CD4-positive, CD25-positive, alpha-beta regulatory T cell (primary cell): Measurements from ENCODE around the gene BLVRB. TPM values are rescaled to one million over a fixed set of nuclear protein-coding genes. Genes with fewer than 3 reads are reported as not detected.
A peak's percentile ranks its signal among the peaks of the same experiment; 100 is the strongest.

Source experiments
- ATAC-seq, 2 donors: fragments of 150-1000 bp; cut with Tn5 transposase; one replicate each; pipeline ENCODE4 v1.10.0; 2021; ENCODE audit warnings: low read depth in 2 of 2, moderate number of reproducible peaks in 2 of 2, moderate library complexity in 1 of 2
- DNase-seq, 3 donors: peaks; one replicate each; pipeline versions ENCODE4 v3.0.0 to v3.0.0-alpha.2; 2012 to 2022; ENCODE audit warnings: mixed read lengths in 1 of 3
- H3K27ac ChIP-seq: one replicate; pipeline ENCODE4 v1.7.0; 2013; ENCODE audit warnings: mild to moderate bottlenecking, low read length; ENCODE audit not compliant: insufficient read depth, poor library complexity, severe bottlenecking
- H3K27me3 ChIP-seq: one replicate; pipeline ENCODE4 v1.7.0; 2013; ENCODE audit warnings: low read length; ENCODE audit not compliant: control insufficient read depth, insufficient read depth
- H3K36me3 ChIP-seq: one replicate; pipeline ENCODE4 v1.7.0; 2013; ENCODE audit warnings: mild to moderate bottlenecking, low read length, moderate library complexity; ENCODE audit not compliant: control insufficient read depth, insufficient read depth
- H3K4me1 ChIP-seq: 2 replicates; pipeline ENCODE4 v1.7.0; 2013; ENCODE audit warnings: mild to moderate bottlenecking, low read length; ENCODE audit not compliant: insufficient read depth, control insufficient read depth, poor library complexity, severe bottlenecking
- H3K4me3 ChIP-seq: one replicate; pipeline ENCODE4 v1.7.0; 2013; ENCODE audit warnings: low read depth, mild to moderate bottlenecking, low read length, moderate library complexity
- H3K9me3 ChIP-seq, 2 experiments: 1 replicate in 1 of 2; 2 replicates in 1 of 2; pipeline ENCODE4 v1.7.0; 2013; ENCODE audit warnings: low read length in 2 of 2, mild to moderate bottlenecking in 1 of 2, moderate library complexity in 1 of 2; ENCODE audit not compliant: control insufficient read depth in 2 of 2
- H3K27ac Mint-ChIP-seq, 3 donors: one replicate each; pipeline ENCODE4 v1.8.0; 2020 to 2022; ENCODE audit warnings: mild to moderate bottlenecking in 3 of 3, mixed read lengths in 3 of 3, moderate library complexity in 2 of 3
- H3K27me3 Mint-ChIP-seq: one replicate; pipeline ENCODE4 v1.8.0; 2022; ENCODE audit warnings: mild to moderate bottlenecking, mixed read lengths
- H3K36me3 Mint-ChIP-seq: one replicate; pipeline ENCODE4 v1.8.0; 2020; ENCODE audit warnings: mixed read lengths
- H3K4me1 Mint-ChIP-seq, 4 donors: one replicate each; pipeline ENCODE4 v1.8.0; 2020 to 2022; ENCODE audit warnings: mixed read lengths in 4 of 4, mild to moderate bottlenecking in 1 of 4
- H3K4me3 Mint-ChIP-seq, 4 donors: one replicate each; pipeline ENCODE4 v1.8.0; 2020 to 2022; ENCODE audit warnings: mild to moderate bottlenecking in 4 of 4, mixed read lengths in 4 of 4, moderate library complexity in 3 of 4
- H3K9me3 Mint-ChIP-seq, 7 donors: one replicate each; pipeline ENCODE4 v1.8.0; 2020 to 2022; ENCODE audit warnings: mixed read lengths in 7 of 7, mild to moderate bottlenecking in 3 of 7, moderate library complexity in 2 of 7
- polyA plus RNA-seq, 4 donors: library from polyadenylated mRNA; unstranded; fragments of 300-500 nt; fragmentation: Illumina TruSeq; gene quantifications; one replicate each; pipeline ENCODE4 v1.2.3, GENCODE V29; 2021
- total RNA-seq: library from RNA; stranded (reverse); gene quantifications from one replicate; pipeline ENCODE4 v1.2.3, GENCODE V29; 2022

The BLVRB gene
- total and polyA plus RNA-seq, 5 donors from 2014 or later = 6.2 to 48.6 (median 22.4) TPM

DNA sequence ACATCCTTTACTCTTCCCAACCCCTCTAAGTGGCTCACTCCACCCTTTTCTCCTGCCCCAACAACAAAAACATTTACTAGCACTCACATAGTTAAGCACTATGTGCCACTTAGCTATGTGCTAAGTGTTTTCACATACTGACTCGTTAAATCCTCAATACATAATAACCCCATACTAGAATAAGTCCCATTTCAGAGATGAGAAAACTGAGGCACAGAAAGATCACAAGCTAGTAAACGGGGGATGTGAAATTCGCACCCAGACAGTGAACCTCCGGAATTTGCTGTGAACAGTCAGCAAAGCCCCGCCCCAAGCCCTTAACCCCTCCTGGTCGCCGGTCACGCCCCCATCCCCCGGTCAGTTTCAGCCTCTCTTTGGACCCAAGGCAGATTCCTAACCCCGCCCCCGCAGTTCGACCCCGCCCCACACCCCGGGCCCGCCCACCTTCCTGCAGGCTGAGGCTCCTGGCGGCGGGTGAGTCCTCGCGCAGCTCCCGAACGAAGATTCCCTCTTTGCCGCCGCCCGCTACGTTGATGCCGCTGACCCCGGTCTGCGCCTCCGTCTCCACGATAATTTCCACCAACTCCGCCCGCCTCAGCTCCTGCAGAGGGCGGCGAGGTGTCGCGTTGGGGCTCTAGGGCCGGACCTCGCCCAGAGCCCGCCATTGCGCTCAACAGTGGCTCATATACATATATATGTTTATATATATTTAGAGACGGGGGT, 62.1 kb downstream of the BLVRB start:
- peaks cover 12% of the 10 kb centered on the region for H3K36me3 Mint-ChIP-seq
- H3K9me3 Mint-ChIP-seq = no peaks in the 10 kb centered on the region
- Histone ChIP-seq H3K27me3 (no peaks in the 10 kb centered on the region), H3K4me3 (peak overlapping the region; percentile 67), H3K9me3 (no peaks in the 10 kb centered on the region), H3K36me3 (no peaks in the 10 kb centered on the region), H3K27ac (peak overlapping the region; percentile 60), H3K4me1 (peaks cover 13% of the 10 kb centered on the region)
- H3K4me1 Mint-ChIP-seq = peaks cover 0 to 46% (median 20%) of the 10 kb centered on the region in 4 donors
- ATAC-seq (peak; percentile 51 to 60), DNase-seq (peak; percentile 57 to 87 (median 75))
- H3K4me3 Mint-ChIP-seq = peak overlapping the region; percentile 81 to 98 (median 94)
- H3K27ac Mint-ChIP-seq = peak overlapping the region; percentile 45 to 99 (median 93)
- peaks cover 6% of the 10 kb centered on the region for H3K27me3 Mint-ChIP-seq

DNA sequence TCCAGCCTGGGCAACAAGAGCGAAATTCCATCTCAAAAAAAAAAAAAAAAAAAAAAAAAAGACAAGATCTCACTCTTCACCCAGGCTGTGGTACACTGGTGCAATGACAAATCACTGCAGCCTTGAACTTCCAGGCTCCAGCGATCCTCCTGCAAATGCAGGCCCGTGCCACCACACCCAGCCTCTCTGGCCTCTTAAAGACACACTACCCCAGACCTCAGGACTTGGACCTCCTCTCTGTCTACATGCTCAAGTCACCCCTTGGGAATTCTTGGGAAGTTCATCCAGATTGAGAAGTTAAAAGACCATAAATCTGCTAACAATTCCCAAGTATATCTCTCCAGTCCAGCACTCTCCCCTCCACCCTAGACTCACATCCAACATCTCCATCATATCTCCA, 65.0 kb downstream of the BLVRB start:
- no peak overlapping the region for H3K27ac ChIP-seq
- peaks cover 9% of the 10 kb centered on the region for H3K4me1 ChIP-seq
- peaks cover 0 to 40% (median 19%) of the 10 kb centered on the region in 4 donors for H3K4me1 Mint-ChIP-seq
- peak overlapping the region in 2 of 4 donors; percentile 13 to 29 for H3K4me3 Mint-ChIP-seq
- H3K9me3 ChIP-seq = no peaks in the 10 kb centered on the region
- H3K27me3 Mint-ChIP-seq = peaks cover 6% of the 10 kb centered on the region
- H3K27me3 ChIP-seq = no peaks in the 10 kb centered on the region
- DNase-seq (no peak), ATAC-seq (no peak)
- peak overlapping the region in 1 of 3 donors; percentile 42 for H3K27ac Mint-ChIP-seq
- no peaks in the 10 kb centered on the region for H3K36me3 ChIP-seq
- H3K36me3 Mint-ChIP-seq = peaks cover 12% of the 10 kb centered on the region
- H3K4me3 ChIP-seq = no peak overlapping the region
- H3K9me3 Mint-ChIP-seq = peaks cover 0 to 1% (median 0%) of the 10 kb centered on the region in 7 donors

DNA sequence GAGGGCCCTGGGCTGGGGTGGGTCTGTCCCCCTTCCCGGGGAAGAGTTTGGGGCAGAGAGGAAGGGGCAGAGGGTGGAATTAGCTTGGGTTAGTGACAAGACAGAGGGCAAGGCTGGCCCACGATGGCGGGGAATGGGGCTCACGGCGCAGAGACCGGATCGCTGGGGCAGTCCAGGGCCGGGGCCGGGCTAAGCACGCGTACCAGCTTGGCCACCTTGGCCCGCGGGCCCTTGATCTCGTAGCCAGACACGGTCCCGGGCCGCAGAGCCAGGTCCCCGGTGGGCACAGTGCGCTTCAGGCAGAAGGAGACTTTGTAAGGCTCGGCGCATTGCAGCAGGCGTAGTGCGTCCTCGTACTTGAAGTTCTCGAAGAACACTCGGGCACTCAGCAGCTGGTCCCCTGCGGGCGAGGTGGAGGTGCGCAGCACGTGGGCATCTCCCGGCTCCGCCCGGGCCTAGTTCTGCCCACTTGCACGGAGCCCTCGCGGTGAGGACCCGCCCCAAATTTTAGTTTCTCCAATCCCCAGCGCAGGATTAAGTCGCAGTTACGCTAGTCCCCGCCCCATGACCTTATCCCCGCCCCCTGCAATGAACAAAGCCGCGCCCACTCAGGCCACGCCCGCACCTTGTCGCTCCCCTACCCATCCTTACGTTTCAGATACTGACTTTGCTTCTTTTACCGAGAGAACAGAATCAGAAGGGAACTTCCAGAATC, 67.0 kb downstream of the BLVRB start:
- H3K27me3 Mint-ChIP-seq = peaks cover 6% of the 10 kb centered on the region
- H3K36me3 Mint-ChIP-seq = peaks cover 12% of the 10 kb centered on the region
- H3K27ac Mint-ChIP-seq = peak overlapping the region in 1 of 3 donors; percentile 60
- H3K4me3 Mint-ChIP-seq = peak overlapping the region in 3 of 4 donors; percentile 22 to 71 (median 35)
- Histone ChIP-seq H3K9me3 (no peaks in the 10 kb centered on the region), H3K4me3 (no peak overlapping the region), H3K27me3 (no peaks in the 10 kb centered on the region), H3K4me1 (peaks cover 4% of the 10 kb centered on the region), H3K36me3 (no peaks in the 10 kb centered on the region), H3K27ac (no peak overlapping the region)
- H3K4me1 Mint-ChIP-seq = peaks cover 0 to 30% (median 16%) of the 10 kb centered on the region in 4 donors
- H3K9me3 Mint-ChIP-seq = peaks cover 0 to 1% (median 0%) of the 10 kb centered on the region in 7 donors
- DNase-seq (peak; percentile 54 to 80 (median 55)), ATAC-seq (peak; percentile 70 to 73)

Other genes with a start within 250 kb of the BLVRB start
- not detected for gene TTC9B, start 247.4 kb downstream of the BLVRB start, total RNA-seq
- gene TTC9B, start 247.4 kb downstream of the BLVRB start, polyA plus RNA-seq = not detected
- gene CCNP, start 239.1 kb downstream of the BLVRB start, total RNA-seq = 1.2 TPM
- under 1 TPM in 1 of 4 donors, not detected in 3; 0.13 TPM for gene CCNP, start 239.1 kb downstream of the BLVRB start, polyA plus RNA-seq
- 193 TPM for gene AKT2, start 180.4 kb downstream of the BLVRB start, total RNA-seq
- gene AKT2, start 180.4 kb downstream of the BLVRB start, polyA plus RNA-seq = 10 to 100 TPM; 16.4 to 26.2 (median 24.8) TPM
- 12.4 TPM for gene C19orf47, start 117.3 kb downstream of the BLVRB start, total RNA-seq
- 1 to 10 TPM; 5.9 to 8.3 (median 6.7) TPM for gene C19orf47, start 117.3 kb downstream of the BLVRB start, polyA plus RNA-seq
- gene PLD3, start 117.0 kb downstream of the BLVRB start, total RNA-seq = 73.7 TPM
- gene PLD3, start 117.0 kb downstream of the BLVRB start, polyA plus RNA-seq = 10 to 100 TPM; 49.2 to 60.8 (median 50.0) TPM
- not detected for gene HIPK4, start 75.6 kb downstream of the BLVRB start, total RNA-seq
- gene HIPK4, start 75.6 kb downstream of the BLVRB start, polyA plus RNA-seq = not detected
- 1.3 TPM for gene PRX, start 52.4 kb downstream of the BLVRB start, total RNA-seq
- under 1 TPM in 3 of 4 donors, not detected in 1; 0.08 to 0.55 (median 0.22) TPM for gene PRX, start 52.4 kb downstream of the BLVRB start, polyA plus RNA-seq
- 17.0 TPM for gene SERTAD1, start 39.8 kb downstream of the BLVRB start, total RNA-seq
- gene SERTAD1, start 39.8 kb downstream of the BLVRB start, polyA plus RNA-seq = 1 to 10 TPM; 5.5 to 8.5 (median 5.9) TPM
- 19.5 TPM for gene SERTAD3, start 21.4 kb downstream of the BLVRB start, total RNA-seq
- gene SERTAD3, start 21.4 kb downstream of the BLVRB start, polyA plus RNA-seq = 1 to 10 TPM; 3.1 to 7.6 (median 6.3) TPM
- not detected for gene SPTBN4, start 1.3 kb upstream of the BLVRB start, total RNA-seq
- gene SPTBN4, start 1.3 kb upstream of the BLVRB start, polyA plus RNA-seq = not detected
- 195 TPM for gene SHKBP1, start 111.1 kb upstream of the BLVRB start, total RNA-seq
- 100 to 1,000 TPM; 120 to 172 (median 151) TPM for gene SHKBP1, start 111.1 kb upstream of the BLVRB start, polyA plus RNA-seq
- gene LTBP4, start 135.6 kb upstream of the BLVRB start, total RNA-seq = 115 TPM
- 10 to 100 TPM; 20.7 to 32.0 (median 26.7) TPM for gene LTBP4, start 135.6 kb upstream of the BLVRB start, polyA plus RNA-seq
- gene NUMBL, start 224.9 kb upstream of the BLVRB start, total RNA-seq = 10.4 TPM
- 1 to 10 TPM in 1 of 4 donors, under 1 TPM in 3; 0.17 to 1.3 (median 0.43) TPM for gene NUMBL, start 224.9 kb upstream of the BLVRB start, polyA plus RNA-seq